Measurements from ENCODE around the gene MYBBP1A.

Gene MYBBP1A

GRCh38 chr17:4544135-4544950 is 10.8 kb downstream of the MYBBP1A start:
- H3K4me3 ChIP-seq (replicated peaks; ENCODE audit: low read depth, low read length): no peak overlapping the region
- DNase-seq (ENCODE audit: extremely low read depth, low read depth): no peak
- no peak for TF ChIP-seq CTCF (IDR thresholded peaks at IDR 0.05; ENCODE audit: low read depth, low read length, missing control alignments)

GRCh38 chr17:4543557-4544026 is 11.6 kb downstream of the MYBBP1A start:
- DNase-seq (ENCODE audit: extremely low read depth, low read depth): no peak
- H3K4me3 ChIP-seq (replicated peaks; ENCODE audit: low read depth, low read length): no peak overlapping the region
- no peak for TF ChIP-seq CTCF (IDR thresholded peaks at IDR 0.05; ENCODE audit: low read depth, low read length, missing control alignments)

GRCh38 chr17:4542726-4543191 is 12.4 kb downstream of the MYBBP1A start:
- DNase-seq (ENCODE audit: extremely low read depth, low read depth): no peak
- H3K4me3 ChIP-seq (replicated peaks; ENCODE audit: low read depth, low read length): no peak overlapping the region
- no peak for TF ChIP-seq CTCF (IDR thresholded peaks at IDR 0.05; ENCODE audit: low read depth, low read length, missing control alignments)

- H3K4me3 ChIP-seq (replicated peaks; ENCODE audit: low read depth, low read length): no peak overlapping the region
- no peak for TF ChIP-seq CTCF (IDR thresholded peaks at IDR 0.05; ENCODE audit: low read depth, low read length, missing control alignments)
- DNase-seq (ENCODE audit: extremely low read depth, low read depth): no peak
Measured at GRCh38 chr17:4542003-4542725, 13.0 kb downstream of the MYBBP1A start.

GRCh38 chr17:4541328-4542002 is 13.7 kb downstream of the MYBBP1A start:
- DNase-seq (ENCODE audit: extremely low read depth, low read depth): no peak
- no peak overlapping the region for H3K4me3 ChIP-seq (replicated peaks; ENCODE audit: low read depth, low read length)
- no peak for TF ChIP-seq CTCF (IDR thresholded peaks at IDR 0.05; ENCODE audit: low read depth, low read length, missing control alignments)

GRCh38 chr17:4540687-4541327 is 14.4 kb downstream of the MYBBP1A start:
- no peak for TF ChIP-seq CTCF (IDR thresholded peaks at IDR 0.05; ENCODE audit: low read depth, low read length, missing control alignments)
- DNase-seq (ENCODE audit: extremely low read depth, low read depth): no peak
- H3K4me3 ChIP-seq (replicated peaks; ENCODE audit: low read depth, low read length): no peak overlapping the region
